Caco-2 (cell line): ENCODE data around the gene GSTA3. TPM values are rescaled to one million over a fixed set of nuclear protein-coding genes. Genes with fewer than 3 reads are reported as not detected.

ENCODE experiments used
- BruUV-seq: library from RNA; stranded (reverse); fragments of 400-500 nt; replicated peaks from 2 replicates; lab custom pipeline; 2021; lab: Mats Ljungman, UMichigan
- CTCF ChIA-PET: fragments of 300-600 bp; sonication (Branson Sonifier 250); formaldehyde crosslinking; loops from one replicate; lab custom pipeline; 2022; ENCODE audit warnings: antibody characterized with exemption; lab: Charles Lee
- POLR2A ChIA-PET: fragments of 300-600 bp; sonication (Branson Sonifier 250); formaldehyde crosslinking; loops from one replicate; lab custom pipeline; 2022; ENCODE audit warnings: antibody characterized with exemption; lab: Charles Lee
- DNase-seq, 2 experiments: peaks; one replicate each; pipeline versions ENCODE4 v3.0.0 to v3.0.0-alpha.2; 2020 to 2022
- H3K27me3 ChIP-seq: replicated peaks from 2 replicates; pipeline ENCODE4 v1.6.0; 2011; ENCODE audit warnings: low read length; ENCODE audit not compliant: control insufficient read depth, insufficient read depth
- H3K36me3 ChIP-seq: 2 replicates; pipeline ENCODE4 v1.5.1; 2011; ENCODE audit warnings: low read length; ENCODE audit not compliant: control insufficient read depth, insufficient read depth
- H3K4me1 ChIP-seq: fragments of 250-450 bp; sonication (Bioruptor Pico); 2 replicates; pipeline ENCODE4 v1.5.1; 2020; ENCODE audit warnings: mild to moderate bottlenecking
- H3K4me3 ChIP-seq: 2 replicates; pipeline ENCODE4 v1.5.1; 2011; ENCODE audit warnings: low read depth, mild to moderate bottlenecking, control low read depth, low read length
- H3K9me3 ChIP-seq: fragments of 250-450 bp; sonication (Bioruptor Pico); 2 replicates; pipeline ENCODE4 v1.5.1; 2020; ENCODE audit warnings: mild to moderate bottlenecking, moderate library complexity
- H3K27ac Mint-ChIP-seq: one replicate; pipeline ENCODE4 v1.8.0; 2022; ENCODE audit warnings: mixed read lengths; ENCODE audit not compliant: unreplicated experiment
- H3K27me3 Mint-ChIP-seq: one replicate; pipeline ENCODE4 v1.8.0; 2022; ENCODE audit warnings: mixed read lengths; ENCODE audit not compliant: insufficient read depth, unreplicated experiment
- H3K36me3 Mint-ChIP-seq: one replicate; pipeline ENCODE4 v1.8.0; 2022; ENCODE audit warnings: mild to moderate bottlenecking, mixed read lengths; ENCODE audit not compliant: insufficient read depth, unreplicated experiment
- H3K4me1 Mint-ChIP-seq: one replicate; pipeline ENCODE4 v1.8.0; 2022; ENCODE audit warnings: low read depth, mixed read lengths; ENCODE audit not compliant: unreplicated experiment
- H3K4me3 Mint-ChIP-seq: one replicate; pipeline ENCODE4 v1.8.0; 2022; ENCODE audit warnings: mild to moderate bottlenecking, moderate library complexity, mixed read lengths; ENCODE audit not compliant: unreplicated experiment
- H3K9me3 Mint-ChIP-seq: one replicate; pipeline ENCODE4 v1.8.0; 2022; ENCODE audit warnings: mixed read lengths; ENCODE audit not compliant: unreplicated experiment
- CTCF ChIP-seq, 2 experiments: fragments of 200-600 bp in 1 of 2; IDR thresholded peaks; 1 replicate in 1 of 2; 2 replicates in 1 of 2; pipeline versions ENCODE4 v1.5.1 to v1.8.0; 2011 to 2022; ENCODE audit warnings: antibody characterized with exemption in 1 of 2, control low read depth in 1 of 2, inconsistent platforms in 1 of 2, low read depth in 1 of 2, low read length in 1 of 2, mild to moderate bottlenecking in 1 of 2, moderate library complexity in 1 of 2; ENCODE audit not compliant: insufficient read depth in 1 of 2, severe bottlenecking in 1 of 2, unreplicated experiment in 1 of 2
- intact Hi-C: fragments of 100-400 bp; cut with micrococcal nuclease; formaldehyde crosslinking; loops from one replicate; pipeline ENCODE4 v1.10.0; 2022; ENCODE audit not compliant: unreplicated experiment
- total RNA-seq: library from RNA; stranded (reverse); gene quantifications from 2 replicates; pipeline ENCODE4 v1.2.3, GENCODE V29; 2022

GSTA3 gene
- total RNA-seq, 1 experiment from 2014 or later: not detected

- Mint-ChIP-seq H3K4me1 (peaks cover 14% of the 10 kb centered on the region), H3K36me3 (no peaks in the 10 kb centered on the region), H3K27me3 (no peaks in the 10 kb centered on the region), H3K4me3 (no peak overlapping the region), H3K27ac (no peak overlapping the region), H3K9me3 (peaks cover 19% of the 10 kb centered on the region)
- ChIA-PET CTCF (no interaction called here), POLR2A (no interaction called here)
- Histone ChIP-seq H3K4me1 (peaks cover 10% of the 10 kb centered on the region), H3K27me3 (no peaks in the 10 kb centered on the region), H3K4me3 (no peak overlapping the region), H3K36me3 (no peaks in the 10 kb centered on the region), H3K9me3 (0 out of 2 replicates have a peak, but pooled peaks cover 5% of the 10 kb centered on the region)
- intact Hi-C loops: no loop called here
- TF ChIP-seq CTCF (IDR thresholded peaks at IDR 0.05; ENCODE audit: insufficient read depth in 1 of 2, low read depth in 1 of 2, low read length in 1 of 2, severe bottlenecking in 1 of 2, unreplicated experiment in 1 of 2): no peak
- no TSS peak for BruUV-seq
- no peak for DNase-seq
Observed at GRCh38 chr6:52931351-52931750, 21.9 kb upstream of the GSTA3 start.

GRCh38 chr6:52929321-52930164, 20.0 kb upstream of the GSTA3 start:
- no peak for TF ChIP-seq CTCF (IDR thresholded peaks at IDR 0.05; ENCODE audit: insufficient read depth in 1 of 2, low read depth in 1 of 2, low read length in 1 of 2, severe bottlenecking in 1 of 2, unreplicated experiment in 1 of 2)
- ChIA-PET CTCF (no interaction called here), POLR2A (no interaction called here)
- intact Hi-C loops: no loop called here
- DNase-seq: no peak
- H3K36me3 ChIP-seq: no peaks in the 10 kb centered on the region
- H3K27me3 ChIP-seq: no peaks in the 10 kb centered on the region
- BruUV-seq: no TSS peak
- H3K4me1 ChIP-seq: peaks cover 10% of the 10 kb centered on the region
- H3K36me3 Mint-ChIP-seq: no peaks in the 10 kb centered on the region
- peak overlapping the region; percentile 52 for H3K27ac Mint-ChIP-seq
- H3K9me3 Mint-ChIP-seq: peaks cover 19% of the 10 kb centered on the region
- H3K4me1 Mint-ChIP-seq: peaks cover 20% of the 10 kb centered on the region
- no peak overlapping the region for H3K4me3 Mint-ChIP-seq
- no peaks in the 10 kb centered on the region for H3K27me3 Mint-ChIP-seq
- H3K4me3 ChIP-seq: no peak overlapping the region
- H3K9me3 ChIP-seq: 0 out of 2 replicates have a peak, but pooled peaks cover 5% of the 10 kb centered on the region

GRCh38 chr6:52927451-52927850, 18.0 kb upstream of the GSTA3 start:
- Histone ChIP-seq H3K27me3 (no peaks in the 10 kb centered on the region), H3K4me1 (peaks cover 12% of the 10 kb centered on the region), H3K36me3 (no peaks in the 10 kb centered on the region), H3K4me3 (no peak overlapping the region), H3K9me3 (0 out of 2 replicates have a peak, but pooled peaks cover 5% of the 10 kb centered on the region)
- BruUV-seq: no TSS peak
- intact Hi-C loops: no loop called here
- Mint-ChIP-seq H3K4me1 (peaks cover 35% of the 10 kb centered on the region), H3K4me3 (no peak overlapping the region), H3K9me3 (peaks cover 19% of the 10 kb centered on the region), H3K27ac (no peak overlapping the region), H3K27me3 (no peaks in the 10 kb centered on the region), H3K36me3 (no peaks in the 10 kb centered on the region)
- CTCF ChIA-PET: no interaction called here
- TF ChIP-seq CTCF (IDR thresholded peaks at IDR 0.05; ENCODE audit: insufficient read depth in 1 of 2, low read depth in 1 of 2, low read length in 1 of 2, severe bottlenecking in 1 of 2, unreplicated experiment in 1 of 2): no peak
- POLR2A ChIA-PET: no interaction called here
- DNase-seq: no peak
